HG03469 (cell line): ENCODE measurements around the gene SOD2.
A peak's percentile ranks its signal among the peaks of the same experiment; 100 is the strongest.
"Not testable (repeated sequence)": the region's sequence is repeated elsewhere in the genome, so short reads cannot be mapped to it uniquely, and the experiment has no call there.

Experiments
- ATAC-seq: cut with Tn5 transposase; IDR thresholded peaks from one replicate; pipeline ENCODE4 v1.9.1; 2021; ENCODE audit warnings: mild to moderate bottlenecking, moderate library complexity, moderate number of reproducible peaks; ENCODE audit not compliant: unreplicated experiment

SOD2 gene

DNA sequence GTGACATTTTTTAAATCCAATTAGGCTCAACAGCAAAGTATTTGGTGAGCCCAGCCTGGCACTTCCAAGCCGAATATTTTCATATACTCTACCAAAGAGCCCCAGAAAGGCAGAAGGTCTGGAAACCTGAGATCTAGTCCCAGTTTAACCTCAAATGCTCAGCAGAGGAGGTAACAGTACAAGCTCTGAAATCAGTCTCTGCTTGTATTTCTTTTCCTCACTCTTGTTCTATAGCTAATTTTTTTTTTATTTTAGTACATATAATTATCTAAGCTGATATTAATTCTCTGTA, 9.1 kb downstream of the SOD2 start:
- no peak for ATAC-seq

DNA sequence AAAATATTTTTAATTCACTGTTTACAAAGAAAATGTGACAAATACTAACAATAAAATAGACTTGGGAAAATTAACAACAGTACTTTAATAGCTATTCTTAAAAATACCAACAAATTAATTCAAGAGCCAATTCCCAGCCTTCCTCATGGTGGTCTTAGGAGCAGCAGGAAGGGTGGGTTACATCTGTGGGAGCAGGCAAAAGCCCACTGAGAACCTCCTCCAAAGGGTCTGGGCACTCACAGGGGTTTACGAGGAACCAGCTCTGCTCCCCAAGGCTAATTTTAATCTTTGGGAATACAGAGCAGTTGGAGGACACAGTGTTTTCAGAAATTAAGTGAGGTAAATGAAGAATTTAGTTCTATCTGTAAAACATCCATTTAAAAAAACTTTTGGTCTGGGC, 10.2 kb downstream of the SOD2 start:
- no peak for ATAC-seq

DNA sequence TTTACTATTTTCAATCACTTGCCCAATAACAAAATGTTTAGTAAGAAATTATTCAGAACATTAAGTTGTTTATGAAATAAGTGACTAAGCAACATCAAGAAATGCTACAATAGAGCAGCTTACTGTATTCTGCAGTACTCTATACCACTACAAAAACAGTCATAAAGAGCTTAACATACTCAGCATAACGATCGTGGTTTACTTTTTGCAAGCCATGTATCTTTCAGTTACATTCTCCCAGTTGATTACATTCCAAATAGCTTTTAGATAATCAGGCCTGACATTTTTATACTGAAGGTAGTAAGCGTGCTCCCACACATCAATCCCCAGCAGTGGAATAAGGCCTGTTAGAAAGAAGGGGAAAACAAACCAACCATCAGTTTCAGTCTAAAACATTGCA, 10.7 kb downstream of the SOD2 start:
- ATAC-seq = no peak

DNA sequence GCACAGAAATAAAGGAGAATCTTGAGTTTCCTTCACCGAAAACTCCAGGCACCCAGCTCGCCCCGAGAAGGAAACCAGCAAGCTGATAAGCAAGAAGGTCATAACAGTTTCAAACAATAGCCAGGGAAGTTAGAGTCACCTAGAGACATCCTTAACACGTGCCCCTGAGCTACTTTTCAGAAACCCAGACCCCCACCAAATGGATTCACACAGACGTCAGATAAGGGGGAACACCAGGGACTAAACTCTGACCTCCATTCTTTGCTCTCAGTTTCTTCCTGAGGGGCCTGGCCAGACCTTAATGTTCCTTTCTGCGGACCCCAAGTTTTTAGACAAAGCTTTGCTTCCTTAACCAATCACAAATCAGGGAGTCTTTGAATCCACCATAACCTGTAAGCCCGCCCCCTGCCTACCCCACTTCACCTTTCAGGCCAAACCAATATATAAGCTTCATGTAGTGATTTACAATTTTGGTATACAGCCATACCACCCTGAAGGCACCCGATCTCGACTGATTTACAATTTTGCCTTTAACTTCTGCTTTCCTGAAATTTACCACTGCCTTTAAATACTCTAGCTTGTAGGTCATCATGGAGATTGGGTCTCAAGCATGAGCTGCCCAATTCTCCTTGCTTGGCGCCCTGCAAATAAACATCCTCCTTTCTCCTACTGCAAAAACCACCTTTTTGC, 11.7 kb downstream of the SOD2 start:
- no peak for ATAC-seq

DNA sequence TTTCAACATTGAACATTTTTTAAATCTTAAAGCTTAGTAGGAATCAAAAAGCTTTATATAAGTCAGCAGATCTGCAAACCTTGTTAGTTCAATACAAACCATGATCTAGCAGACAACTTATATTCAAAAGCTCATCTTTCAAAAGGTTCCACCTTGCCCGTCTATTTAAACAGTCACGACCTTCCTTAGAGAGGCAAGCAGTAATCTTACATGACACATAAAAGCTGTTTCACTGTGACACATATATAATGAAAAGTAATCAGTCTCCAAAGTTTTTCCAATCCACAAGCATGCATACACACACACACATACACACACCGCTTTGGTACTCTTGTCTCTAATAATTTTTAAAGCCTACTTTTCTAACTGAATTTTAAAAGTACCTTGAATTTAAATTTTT, 12.9 kb downstream of the SOD2 start:
- ATAC-seq = no peak

DNA sequence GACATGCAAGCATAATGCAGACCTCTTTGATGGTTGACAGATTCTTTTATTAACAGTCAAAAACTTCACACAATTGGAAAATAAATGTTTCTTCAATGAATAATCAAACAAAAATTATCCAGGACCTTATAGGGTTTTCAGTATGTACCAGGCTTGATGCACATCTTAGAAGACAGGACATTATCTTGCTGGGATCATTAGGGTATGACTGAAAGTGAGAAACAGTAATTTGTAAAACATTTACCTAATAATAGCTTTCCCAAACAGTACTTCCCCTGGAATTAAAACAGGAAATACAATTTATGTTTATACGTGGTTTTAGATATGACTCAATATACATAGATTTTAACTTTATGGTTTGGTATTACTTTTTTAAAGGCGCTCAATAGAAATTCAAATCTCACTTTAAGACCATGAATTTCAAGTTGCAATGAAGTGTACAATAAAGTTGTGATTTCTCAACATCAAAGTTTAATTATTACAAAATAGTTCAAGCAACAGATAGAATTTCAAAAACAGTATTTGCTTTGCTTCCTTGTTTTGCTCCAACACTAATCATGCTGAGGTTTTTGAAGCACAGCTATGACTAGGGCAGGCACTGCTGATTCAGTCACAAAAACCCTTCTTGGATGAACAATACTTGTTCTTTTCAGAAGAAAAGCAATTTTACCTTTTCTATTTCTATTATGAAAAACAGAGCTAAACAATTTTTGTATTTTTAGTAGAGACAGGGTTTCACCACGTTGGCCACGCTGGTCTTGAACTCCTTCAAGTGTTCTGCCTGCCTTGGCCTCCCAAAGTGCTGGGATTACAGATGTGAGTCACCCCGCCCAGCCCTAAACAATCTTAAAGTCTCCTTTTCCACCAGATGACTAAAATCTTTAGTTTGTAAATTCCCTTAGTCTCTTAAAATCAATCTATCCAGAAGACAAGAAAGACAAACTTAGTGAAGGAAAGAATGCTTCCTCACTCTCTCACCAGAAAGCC, 13.7 kb downstream of the SOD2 start:
- no peak for ATAC-seq

DNA sequence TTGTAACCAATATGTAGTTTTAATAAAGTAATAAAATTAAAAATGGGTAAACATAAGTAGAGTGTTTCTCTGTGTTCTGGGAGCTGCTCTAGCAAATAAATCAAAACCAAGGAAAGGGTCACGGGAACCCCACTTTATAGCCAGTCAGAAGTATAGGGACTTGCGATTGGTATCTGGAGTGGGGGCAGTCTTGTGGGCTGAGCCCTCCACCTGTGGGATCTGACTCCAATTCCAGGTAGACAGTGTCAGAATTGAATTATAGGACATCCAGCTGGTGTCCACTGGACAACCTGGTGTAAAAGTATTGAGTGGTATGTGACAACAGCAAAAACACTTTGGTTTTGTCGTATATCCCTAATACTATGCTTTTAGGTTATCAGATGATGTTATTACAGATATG, 14.5 kb downstream of the SOD2 start:
- no peak for ATAC-seq

DNA sequence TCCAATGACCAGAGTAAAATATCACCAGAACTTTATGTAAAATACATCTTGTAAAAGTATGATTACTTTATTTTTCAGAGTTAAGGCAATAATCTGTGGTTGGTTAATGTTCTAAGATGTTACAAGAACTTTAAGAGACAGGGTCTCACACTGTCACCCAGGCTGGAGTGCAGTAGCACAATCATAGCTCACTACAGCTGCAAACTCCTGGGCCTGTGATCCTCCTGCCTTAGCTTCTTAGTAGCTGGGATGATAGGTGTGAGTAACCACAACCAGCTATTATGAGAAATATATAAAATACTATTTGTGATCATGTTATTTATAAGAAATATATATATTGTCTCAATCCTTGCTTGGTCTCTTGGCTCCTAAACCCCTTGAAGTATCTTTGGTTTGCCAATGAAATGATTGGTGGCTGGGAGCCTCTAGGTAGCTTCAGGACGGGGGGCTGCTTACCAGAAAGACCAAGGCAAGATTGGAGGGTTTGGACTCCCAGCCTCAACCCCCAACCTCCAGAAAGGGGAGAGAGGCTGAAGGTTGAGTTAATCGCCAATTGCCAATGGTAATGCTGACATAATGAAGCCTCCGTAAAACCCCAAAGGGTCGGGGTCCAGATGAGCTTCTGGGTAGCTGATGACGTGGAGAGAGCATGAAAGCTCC, 15.4 kb downstream of the SOD2 start:
- ATAC-seq = no peak

DNA sequence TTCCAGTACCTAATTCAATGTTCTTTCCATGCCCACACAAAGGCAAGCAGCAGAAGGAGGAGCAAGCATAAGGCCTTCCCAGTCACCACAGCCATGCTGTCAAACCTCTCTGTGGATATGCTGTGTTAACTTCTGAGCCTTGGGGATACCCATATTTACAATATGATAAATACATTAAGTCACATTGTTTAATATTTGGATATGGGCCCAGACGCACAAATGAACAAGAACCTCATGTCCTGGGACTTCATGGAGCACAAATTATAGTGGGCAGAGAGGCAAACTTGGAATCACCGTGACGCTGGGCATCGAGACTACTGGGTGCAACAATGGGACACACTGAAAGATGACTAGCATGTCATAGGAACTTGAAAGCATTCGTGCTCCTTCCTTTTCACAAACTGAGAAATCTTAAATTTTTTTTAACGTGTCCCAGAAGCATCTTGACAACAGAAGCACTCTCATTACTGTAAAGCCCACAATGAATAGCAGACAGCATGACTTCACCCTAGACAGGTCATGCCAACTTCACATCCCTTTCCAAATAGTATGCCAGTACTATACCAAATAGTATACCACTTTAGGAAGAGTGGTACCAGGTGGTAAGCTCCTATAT, 16.0 kb downstream of the SOD2 start:
- no peak for ATAC-seq

DNA sequence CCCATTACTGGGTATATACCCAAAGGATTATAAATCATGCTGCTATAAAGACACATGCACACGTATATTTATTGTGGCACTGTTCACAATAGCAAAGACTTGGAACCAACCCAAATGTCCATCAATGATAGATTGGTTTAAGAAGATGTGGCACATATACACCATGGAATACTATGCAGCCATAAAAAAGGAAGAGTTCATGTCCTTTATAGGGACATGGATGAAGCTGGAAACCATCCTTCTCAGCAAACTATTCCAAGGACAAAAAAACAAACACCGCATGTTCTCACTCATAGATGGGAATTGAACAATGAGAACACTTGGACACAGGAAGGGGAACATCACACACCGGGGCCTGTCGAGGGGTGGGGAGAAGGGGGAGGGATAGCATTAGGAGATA, 16.8 kb downstream of the SOD2 start:
- not testable (repeated sequence) for ATAC-seq

DNA sequence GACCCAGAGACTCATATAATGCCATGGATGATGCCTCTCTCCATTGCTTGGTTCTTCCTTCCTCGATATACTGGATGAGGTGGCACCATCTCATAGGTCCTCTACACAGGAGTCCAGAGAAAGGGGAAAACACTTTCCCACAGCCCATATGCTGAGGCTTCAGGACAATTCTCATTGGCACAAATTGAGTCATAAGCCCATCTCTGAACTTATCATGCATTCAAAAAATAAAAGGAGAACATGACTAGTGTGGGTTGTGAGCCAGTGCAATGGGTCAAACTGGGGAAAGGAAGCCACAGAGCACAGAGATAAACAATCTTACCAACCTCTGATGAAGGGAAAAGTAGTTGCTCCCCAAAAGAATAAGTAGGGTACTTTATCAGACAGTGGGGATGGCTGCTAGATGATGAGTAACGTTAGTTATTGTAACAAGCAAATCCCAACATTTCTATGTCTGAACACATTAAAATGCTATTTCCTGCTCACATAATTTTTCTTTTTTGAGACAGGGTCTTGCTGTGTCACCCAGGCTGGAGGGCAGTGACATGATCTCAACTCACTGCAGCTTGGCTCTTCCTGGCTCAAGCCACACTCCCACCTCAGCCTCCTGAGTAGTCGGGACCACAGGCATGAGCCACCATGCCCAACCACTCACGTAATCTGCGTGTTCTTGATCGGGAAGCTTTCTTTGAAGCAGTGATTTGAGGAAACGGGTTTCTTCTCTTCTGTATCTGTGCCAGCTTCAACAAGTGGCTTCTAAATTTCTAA, 27.0 kb downstream of the SOD2 start:
- ATAC-seq = no peak

DNA sequence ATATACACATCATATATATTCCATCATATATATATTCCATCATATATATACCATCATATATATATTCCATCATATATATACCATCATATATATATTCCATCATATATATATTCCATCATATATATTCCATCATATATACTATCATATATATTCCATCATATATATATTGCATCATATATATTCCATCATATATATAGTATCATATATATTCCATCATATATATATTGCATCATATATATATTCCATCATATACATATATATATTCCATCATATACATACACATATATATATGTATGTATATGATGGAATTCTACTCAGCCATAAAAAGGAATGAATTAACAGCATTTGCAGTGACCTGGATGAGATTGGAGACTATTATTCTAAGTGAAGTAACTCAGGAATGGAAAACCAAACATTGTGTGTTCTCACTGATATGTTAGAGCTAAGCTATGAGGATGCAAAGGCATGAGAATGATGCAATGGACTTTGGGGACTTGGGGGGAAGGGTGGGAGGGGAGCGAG, 29.6 kb downstream of the SOD2 start:
- ATAC-seq = not testable (repeated sequence)

DNA sequence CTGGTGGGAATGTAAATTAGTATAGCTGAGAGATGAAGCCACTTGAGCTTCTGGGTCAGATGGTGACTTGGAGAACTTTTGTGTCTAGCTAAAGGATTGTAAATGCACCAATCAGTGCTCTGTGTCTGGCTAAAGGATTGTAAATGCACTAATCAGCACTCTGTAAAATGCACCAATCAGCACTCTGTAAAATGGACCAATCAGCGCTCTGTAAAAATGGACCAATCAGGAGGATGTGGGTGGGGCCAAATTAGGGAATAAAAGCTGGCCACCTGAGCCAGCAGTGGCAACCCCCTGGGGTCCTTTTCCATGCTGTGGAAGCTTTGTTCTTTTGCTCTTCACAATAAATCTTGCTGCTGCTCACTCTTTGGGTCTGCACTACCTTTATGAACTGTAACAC, 31.1 kb downstream of the SOD2 start:
- ATAC-seq = not testable (repeated sequence)

DNA sequence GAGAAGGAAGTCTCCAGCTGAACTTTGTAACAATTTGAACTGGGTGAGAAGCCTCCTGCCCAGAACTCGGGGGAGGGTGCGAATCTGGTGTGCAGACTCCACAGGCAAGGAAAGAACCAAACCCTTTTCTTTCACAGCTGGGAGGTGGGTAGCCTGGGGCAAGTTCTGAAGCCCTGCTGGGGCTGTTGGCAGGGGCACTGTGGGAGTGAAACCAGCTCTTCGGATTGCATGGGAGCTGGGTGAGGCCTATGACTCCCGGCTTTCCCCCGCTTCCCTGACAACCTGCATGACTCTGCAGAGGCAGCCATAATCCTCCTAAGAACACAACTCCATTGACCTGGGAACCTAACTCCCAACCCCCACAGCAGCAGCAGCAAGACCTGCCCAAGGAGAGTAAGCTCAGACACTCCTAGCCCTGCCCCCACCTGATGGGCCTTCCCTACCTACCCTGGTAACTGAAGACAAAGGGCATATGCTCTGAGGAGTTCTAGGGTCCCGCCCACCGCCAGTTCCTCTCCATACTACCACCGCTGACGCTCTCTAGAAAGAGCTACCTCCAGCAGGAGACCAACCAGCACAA, 37.5 kb downstream of the SOD2 start:
- no peak for ATAC-seq

DNA sequence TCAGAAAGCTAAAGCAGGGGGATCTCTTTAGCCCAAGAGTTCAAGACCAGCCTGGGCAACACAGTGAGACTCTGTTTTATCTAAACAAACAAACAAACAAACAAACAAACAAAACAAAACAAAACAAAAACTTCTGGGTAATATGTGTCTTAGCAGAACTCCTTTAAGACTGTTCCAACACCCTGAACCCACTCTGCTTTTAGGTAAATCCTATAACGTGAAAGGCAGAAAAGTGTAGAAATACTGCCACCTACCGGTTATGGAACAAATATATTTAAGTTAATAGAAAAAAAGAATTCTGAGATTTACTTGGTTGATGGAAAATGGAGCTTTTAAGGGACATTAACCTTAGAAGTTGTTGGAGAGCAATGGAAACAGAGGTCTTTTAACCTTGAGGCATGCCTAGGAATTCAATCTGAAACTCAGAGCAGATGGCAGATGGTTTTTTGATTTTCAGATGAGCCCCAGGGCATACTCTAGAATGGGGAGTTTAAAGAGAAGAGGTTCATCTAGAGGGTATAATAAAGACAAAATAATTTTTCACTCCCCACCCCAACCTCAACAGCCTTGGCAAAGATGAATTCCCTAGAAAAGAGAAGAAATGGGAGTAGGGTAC, 38.5 kb downstream of the SOD2 start:
- ATAC-seq = no peak

DNA sequence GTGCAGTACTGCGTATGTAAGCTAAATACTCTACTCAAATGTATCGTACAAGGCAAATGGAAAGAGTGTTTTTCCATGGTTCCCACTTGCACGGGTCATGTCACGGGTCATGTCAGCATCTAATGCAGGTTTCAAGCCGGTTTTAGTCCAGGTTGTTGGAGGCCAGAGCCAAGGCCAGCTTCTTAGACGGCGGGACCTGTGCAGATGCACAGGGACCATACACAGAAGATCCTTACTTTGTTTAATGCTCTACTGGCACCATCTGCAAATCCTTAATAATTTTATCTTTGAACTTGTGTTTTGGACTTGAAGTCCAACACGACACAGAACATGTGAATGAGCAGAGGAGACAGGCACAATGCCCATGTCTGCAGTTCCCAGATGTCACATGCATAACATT, 42.7 kb downstream of the SOD2 start:
- ATAC-seq = no peak

DNA sequence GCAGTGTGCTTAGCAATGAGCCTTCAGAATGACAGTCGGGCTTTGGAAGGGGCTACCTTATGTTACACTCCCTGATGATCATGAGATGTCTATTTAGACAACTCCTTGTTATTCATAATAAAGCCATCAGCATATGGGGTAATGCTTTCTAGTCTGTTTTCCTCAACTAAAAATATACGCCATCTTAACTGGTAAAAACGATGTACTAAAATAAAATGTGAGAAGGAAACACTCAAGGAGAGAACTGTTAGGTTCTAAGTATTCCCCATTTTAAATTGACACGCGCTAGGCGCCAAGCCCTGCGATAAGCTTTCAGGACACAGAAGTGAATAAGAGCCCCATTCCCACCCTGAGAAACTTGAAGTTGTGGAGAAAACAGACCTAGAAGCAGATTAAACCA, 43.6 kb downstream of the SOD2 start:
- no peak for ATAC-seq

DNA sequence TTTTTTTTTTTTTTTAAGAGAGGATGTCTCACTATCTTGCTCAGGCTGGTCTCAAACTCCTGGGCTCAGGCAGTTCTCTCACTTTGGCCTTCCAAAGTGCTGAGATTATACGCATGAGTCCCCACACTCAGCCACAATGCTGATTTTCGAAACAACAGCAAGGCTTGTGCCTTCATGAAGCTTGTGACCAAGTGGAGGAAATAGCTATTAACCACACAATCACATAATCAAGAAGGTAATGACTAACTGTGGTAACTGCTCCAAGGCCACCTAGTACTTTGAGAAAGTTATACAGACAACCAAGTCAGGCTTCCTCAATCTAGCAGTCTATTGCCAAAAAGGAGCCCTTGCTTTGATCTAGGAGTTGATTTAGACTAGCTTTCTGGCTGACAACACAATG, 46.3 kb downstream of the SOD2 start:
- peak; percentile 90 for ATAC-seq

DNA sequence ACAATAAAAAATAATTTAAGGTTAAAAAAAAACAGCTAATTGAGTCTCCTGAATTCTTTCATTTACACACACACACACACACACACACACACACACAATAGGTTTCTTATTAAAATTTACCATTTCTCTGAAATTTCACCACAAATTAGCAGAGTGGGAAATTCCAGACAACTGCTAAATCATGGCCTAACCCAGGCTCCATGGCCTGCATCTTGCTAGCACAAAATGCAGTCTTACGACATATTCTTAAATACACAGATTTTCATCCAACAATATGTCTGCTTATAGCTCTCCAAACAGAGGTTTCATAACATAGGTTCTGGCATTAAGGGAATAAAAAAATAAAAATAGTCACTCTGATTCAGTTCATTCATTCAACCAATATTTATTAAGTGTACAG, 46.9 kb downstream of the SOD2 start:
- ATAC-seq = no peak

DNA sequence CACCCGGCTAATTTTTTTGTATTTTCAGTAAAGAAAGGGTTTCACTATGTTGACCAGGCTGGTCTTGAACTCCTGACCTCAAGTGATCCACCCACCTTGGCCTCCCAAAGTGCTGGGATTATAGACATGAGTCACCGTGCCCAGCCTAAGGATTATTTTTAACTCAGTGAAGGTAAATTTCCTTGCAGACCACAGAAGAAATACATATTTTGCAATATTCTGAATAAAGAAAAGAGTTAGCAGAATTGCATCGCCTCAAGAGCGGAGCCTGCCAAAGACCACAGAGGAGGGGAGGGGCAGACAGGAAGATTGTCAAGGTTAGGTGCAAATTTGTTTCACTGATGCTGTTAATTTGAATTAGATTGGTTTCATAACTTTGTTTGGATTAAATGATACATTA, 47.4 kb downstream of the SOD2 start:
- ATAC-seq = no peak
